Progenitor cell of endocrine pancreas (in vitro differentiated cells): Measurements from ENCODE around the gene BHMT2. TPM values are rescaled to one million over a fixed set of nuclear protein-coding genes. Genes with fewer than 3 reads are reported as not detected.

Experiments used
- DNase-seq: peaks from one replicate; pipeline ENCODE4 v3.0.0; 2021; ENCODE audit warnings: low spot score; ENCODE audit not compliant: unreplicated experiment
- H3K27ac Mint-ChIP-seq: 2 replicates; pipeline ENCODE4 v1.8.0; 2021; ENCODE audit warnings: mild to moderate bottlenecking, moderate library complexity, mixed read lengths
- H3K27me3 Mint-ChIP-seq: 2 replicates; pipeline ENCODE4 v1.8.0; 2021; ENCODE audit warnings: mixed read lengths
- H3K36me3 Mint-ChIP-seq: 2 replicates; pipeline ENCODE4 v1.8.0; 2022; ENCODE audit warnings: mixed read lengths; ENCODE audit not compliant: insufficient read depth
- H3K4me1 Mint-ChIP-seq: 2 replicates; pipeline ENCODE4 v1.8.0; 2021; ENCODE audit warnings: low read depth, mixed read lengths
- H3K4me3 Mint-ChIP-seq: 2 replicates; pipeline ENCODE4 v1.8.0; 2021; ENCODE audit warnings: low read depth, mild to moderate bottlenecking, moderate library complexity, mixed read lengths
- H3K9me3 Mint-ChIP-seq: 2 replicates; pipeline ENCODE4 v1.8.0; 2021; ENCODE audit warnings: low read depth, mixed read lengths
- total RNA-seq: library from RNA; stranded (reverse); gene quantifications from 2 replicates; pipeline ENCODE4 v1.2.1, GENCODE V29; 2021
- TF ChIP-seq, protein P1 (sequence below): fragments of 200-600 bp; sonication (generic); IDR thresholded peaks from one replicate; pipeline ENCODE4 v1.5.0; 2021; ENCODE audit warnings: antibody characterized with exemption, mild to moderate bottlenecking; ENCODE audit not compliant: unreplicated experiment

Gene BHMT2
- total RNA-seq, 1 donor from 2014 or later: 1.2 TPM

DNA sequence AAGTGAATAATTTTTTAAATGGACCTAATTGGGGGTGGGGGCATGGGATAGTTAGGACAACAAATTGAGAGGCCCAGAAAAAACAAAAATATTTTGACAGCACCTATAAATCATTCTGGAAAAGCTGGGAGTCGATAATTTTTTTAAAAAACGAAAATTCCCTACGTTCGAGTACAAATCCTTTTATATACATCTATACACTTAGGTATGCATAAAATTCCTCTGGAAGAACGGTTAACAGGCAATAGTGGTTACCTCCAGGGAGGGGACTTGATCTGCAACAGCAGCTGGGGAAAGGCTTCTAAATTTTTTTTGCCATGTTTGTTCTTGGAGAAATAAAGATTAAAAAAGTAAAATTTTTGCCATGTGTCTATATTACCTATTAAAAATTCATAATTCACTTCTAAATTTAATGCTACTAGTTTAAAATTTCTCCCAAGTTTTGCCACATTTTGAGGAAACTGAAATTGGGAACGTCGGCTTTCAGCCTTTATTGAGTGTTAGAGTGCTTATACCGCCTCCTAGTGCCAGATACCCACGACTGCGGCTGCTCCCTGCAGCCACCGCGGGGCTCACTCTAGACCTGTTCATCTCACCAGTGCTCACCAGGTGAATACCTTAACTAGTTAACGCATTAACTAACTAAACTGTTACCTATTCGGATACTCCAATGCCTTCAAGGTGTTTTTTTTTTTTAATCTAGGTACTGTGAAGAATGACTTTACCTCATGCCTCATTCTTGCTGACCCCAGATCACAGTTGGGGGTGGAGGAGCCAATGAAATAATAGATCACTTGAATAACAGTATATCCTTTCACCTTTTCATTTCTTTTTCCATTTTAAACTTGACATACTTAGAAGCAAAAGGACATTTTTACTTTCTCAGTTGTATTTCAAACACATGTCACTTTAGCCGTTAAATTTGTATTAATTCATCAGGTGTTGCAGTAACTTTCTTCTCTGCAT, 40.2 kb downstream of the BHMT2 start:
- H3K36me3 Mint-ChIP-seq: no peaks in the 10 kb centered on the region
- H3K9me3 Mint-ChIP-seq: no peaks in the 10 kb centered on the region
- H3K4me1 Mint-ChIP-seq: peaks cover 18% of the 10 kb centered on the region
- DNase-seq: no peak
- peaks cover 46% of the 10 kb centered on the region for H3K27me3 Mint-ChIP-seq
- no peak overlapping the region for H3K4me3 Mint-ChIP-seq
- TF ChIP-seq, protein P1, sequence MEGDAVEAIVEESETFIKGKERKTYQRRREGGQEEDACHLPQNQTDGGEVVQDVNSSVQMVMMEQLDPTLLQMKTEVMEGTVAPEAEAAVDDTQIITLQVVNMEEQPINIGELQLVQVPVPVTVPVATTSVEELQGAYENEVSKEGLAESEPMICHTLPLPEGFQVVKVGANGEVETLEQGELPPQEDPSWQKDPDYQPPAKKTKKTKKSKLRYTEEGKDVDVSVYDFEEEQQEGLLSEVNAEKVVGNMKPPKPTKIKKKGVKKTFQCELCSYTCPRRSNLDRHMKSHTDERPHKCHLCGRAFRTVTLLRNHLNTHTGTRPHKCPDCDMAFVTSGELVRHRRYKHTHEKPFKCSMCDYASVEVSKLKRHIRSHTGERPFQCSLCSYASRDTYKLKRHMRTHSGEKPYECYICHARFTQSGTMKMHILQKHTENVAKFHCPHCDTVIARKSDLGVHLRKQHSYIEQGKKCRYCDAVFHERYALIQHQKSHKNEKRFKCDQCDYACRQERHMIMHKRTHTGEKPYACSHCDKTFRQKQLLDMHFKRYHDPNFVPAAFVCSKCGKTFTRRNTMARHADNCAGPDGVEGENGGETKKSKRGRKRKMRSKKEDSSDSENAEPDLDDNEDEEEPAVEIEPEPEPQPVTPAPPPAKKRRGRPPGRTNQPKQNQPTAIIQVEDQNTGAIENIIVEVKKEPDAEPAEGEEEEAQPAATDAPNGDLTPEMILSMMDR: peak; percentile 58
- H3K27ac Mint-ChIP-seq: no peak overlapping the region

DNA sequence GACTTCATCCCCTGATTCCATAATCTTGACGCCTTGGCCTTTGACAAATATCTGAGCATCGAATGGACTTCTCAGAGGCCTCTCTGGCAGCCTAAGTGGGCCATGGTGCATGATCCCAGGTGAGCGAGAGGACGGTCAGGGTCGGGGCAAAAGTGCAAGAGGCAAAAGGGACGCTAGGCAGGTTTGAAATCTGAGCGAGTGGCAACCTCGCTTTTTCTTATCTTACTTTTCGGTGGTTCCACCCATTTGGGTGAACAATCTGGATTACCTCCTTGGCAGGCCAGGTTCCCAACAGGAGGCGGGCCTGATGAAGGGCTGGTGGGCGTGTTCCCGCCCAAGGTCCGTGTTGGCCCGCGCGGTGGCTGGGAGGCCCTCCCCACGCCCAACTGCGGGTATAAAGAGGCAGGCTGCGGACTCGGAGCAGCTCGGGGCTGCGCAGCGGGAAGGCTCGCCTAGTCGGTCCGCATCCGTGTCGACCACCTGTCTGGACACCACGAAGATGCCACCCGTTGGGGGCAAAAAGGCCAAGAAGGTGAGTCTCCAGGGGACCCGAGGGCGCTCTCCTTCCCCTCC, 41.9 kb downstream of the BHMT2 start, which contains the start of gene BHMT:
BHMT (plus strand) TSS at position 423 of the 573 bp plus-strand sequence; CDS start at position 500, 77 bp downstream.
- no peak for DNase-seq
- Mint-ChIP-seq H3K9me3 (no peaks in the 10 kb centered on the region), H3K4me3 (peak within 1 kb of the TSS; percentile 53), H3K27me3 (peaks cover 59% of the 10 kb centered on the region), H3K36me3 (no peaks in the 10 kb centered on the region), H3K4me1 (peaks cover 12% of the 10 kb centered on the region), H3K27ac (no peak within 1 kb of the TSS)
- TF ChIP-seq, protein P1: no peak

DNA sequence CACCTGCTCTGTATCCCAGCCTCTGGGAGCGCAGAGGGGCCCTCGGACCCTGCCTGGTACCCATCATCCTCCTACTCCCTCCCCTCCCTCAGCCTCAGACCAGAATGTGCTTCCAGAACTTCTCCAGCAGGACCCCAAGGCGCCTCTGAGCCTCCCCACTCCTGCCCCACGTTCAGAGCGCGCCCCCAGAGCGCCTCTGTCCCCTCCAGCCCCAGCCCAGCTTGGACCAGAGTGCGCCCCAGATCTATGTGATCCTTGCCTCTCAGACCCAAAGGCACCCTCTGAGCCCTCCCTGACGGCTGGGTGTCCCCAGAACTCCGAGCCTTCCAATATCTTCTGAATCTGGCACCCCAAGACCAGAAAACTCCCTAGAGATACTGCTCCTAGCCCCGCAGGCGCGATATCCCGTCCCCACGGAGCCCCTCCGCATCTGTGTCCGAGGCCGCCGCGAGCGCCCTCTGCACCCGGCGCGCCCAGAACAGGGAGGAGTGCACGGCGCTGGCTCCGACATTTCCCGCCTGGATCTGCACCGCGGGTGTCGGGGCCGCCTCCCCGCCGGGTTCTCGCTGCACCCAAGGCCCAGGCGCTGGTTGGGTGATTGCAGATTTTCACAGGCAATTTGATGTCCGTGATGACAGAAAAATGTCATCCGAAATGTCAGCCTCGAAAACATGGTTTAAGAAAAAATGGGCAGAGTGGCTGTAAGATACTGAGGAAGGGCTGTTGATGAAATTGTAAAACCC, 42.6 kb downstream of the BHMT2 start:
- H3K4me3 Mint-ChIP-seq: peak overlapping the region; percentile 53
- H3K4me1 Mint-ChIP-seq: peaks cover 7% of the 10 kb centered on the region

DNA sequence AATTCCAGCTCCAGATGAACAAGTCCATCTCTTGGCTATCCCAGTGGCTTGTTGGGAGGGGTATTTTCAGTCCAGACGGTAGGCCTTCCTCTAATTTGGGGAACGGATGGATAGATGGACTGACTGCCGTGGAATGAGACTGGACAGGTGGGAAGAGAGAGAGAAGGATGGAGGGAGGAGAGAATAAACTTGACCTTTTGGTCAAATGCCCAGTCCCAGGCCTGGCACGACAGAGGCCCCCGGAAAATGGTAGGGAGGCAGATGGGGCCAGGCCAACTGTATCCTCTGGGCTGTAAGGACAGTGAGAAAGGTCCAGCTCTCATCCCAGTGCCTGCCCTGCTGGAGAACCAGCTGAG, 43.1 kb downstream of the BHMT2 start:
- Mint-ChIP-seq H3K4me3 (no peak overlapping the region), H3K4me1 (peaks cover 6% of the 10 kb centered on the region), H3K27me3 (peaks cover 59% of the 10 kb centered on the region), H3K9me3 (no peaks in the 10 kb centered on the region), H3K36me3 (no peaks in the 10 kb centered on the region), H3K27ac (no peak overlapping the region)
- no peak for DNase-seq
- TF ChIP-seq, protein P1: no peak

More for the DNA sequence above, 42.6 kb downstream of the BHMT2 start:
- peaks cover 59% of the 10 kb centered on the region for H3K27me3 Mint-ChIP-seq
- no peak overlapping the region for H3K27ac Mint-ChIP-seq
- no peak for DNase-seq
- H3K36me3 Mint-ChIP-seq: no peaks in the 10 kb centered on the region
- TF ChIP-seq, protein P1: peak; percentile 21
- no peaks in the 10 kb centered on the region for H3K9me3 Mint-ChIP-seq

DNA sequence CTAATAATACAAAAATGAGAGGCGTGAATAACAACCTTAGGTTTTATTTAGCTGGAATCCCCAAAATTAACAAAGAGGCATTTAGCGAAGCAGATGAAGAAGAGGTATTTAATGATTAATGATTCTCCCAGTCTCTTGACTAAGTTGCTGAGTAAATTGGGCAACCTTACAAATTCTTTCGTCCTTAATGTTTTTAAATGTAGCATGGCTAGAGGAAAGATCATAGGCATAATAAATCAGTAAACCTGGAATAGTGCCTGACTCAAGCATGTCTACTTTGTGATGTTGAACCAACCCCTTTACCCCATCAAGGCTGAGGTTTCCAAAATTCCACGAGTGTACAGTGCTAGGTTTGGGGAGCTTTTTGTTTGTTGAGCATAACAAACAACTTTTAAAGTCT, 49.9 kb downstream of the BHMT2 start:
- H3K4me3 Mint-ChIP-seq: no peak overlapping the region
- H3K4me1 Mint-ChIP-seq: no peaks in the 10 kb centered on the region
- H3K9me3 Mint-ChIP-seq: no peaks in the 10 kb centered on the region
- no peak overlapping the region for H3K27ac Mint-ChIP-seq
- no peak for DNase-seq
- TF ChIP-seq, protein P1: no peak
- peaks cover 14% of the 10 kb centered on the region for H3K27me3 Mint-ChIP-seq
- H3K36me3 Mint-ChIP-seq: no peaks in the 10 kb centered on the region
